HG03457 (cell line): Measurements from ENCODE around the gene CDK17.
"Not testable (repeated sequence)": the region's sequence is repeated elsewhere in the genome, so short reads cannot be mapped to it uniquely, and the experiment has no call there.

Experiments
- ATAC-seq: cut with Tn5 transposase; IDR thresholded peaks from one replicate; pipeline ENCODE4 v1.9.1; 2021; ENCODE audit warnings: moderate number of reproducible peaks; ENCODE audit not compliant: unreplicated experiment

The CDK17 gene

GRCh38 chr12:96323906-96324305 lies 76.3 kb downstream of the CDK17 start:
- ATAC-seq: no peak

DNA sequence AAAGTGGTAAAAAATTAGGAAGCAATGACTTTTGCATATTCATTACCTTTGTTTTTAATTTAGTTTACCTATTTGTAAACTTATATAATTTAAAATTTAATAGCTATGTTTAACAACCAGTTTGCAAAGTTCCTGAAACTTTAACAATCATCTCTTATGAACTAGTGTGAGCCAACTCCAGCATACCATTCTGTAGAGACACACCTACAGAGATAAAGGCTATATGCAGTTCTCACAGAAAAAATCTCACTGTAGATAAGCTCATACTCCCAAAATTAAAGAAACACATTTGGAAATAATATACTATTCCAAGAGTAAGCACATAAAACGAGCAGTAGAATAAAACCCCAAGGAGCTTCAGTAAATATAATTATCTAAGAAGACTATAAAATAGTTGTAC lies 77.5 kb downstream of the CDK17 start:
- no peak for ATAC-seq

- no peak for ATAC-seq
Observed at GRCh38 chr12:96321941-96322340, 78.3 kb downstream of the CDK17 start.

DNA sequence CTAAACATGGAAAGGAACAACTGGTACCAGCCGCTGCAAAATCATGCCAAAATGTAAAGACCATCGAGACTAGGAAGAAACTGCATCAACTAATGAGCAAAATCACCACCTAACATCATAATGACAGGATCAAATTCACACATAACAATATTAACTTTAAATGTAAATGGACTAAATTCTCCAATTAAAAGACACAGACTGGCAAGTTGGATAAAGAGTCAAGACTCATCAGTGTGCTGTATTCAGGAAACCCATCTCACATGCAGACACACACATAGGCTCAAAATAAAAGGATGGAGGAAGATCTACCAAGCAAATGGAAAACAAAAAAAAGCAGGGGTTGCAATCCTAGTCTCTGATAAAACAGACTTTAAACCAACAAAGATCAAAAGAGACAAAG lies 82.4 kb downstream of the CDK17 start:
- ATAC-seq: not testable (repeated sequence)

DNA sequence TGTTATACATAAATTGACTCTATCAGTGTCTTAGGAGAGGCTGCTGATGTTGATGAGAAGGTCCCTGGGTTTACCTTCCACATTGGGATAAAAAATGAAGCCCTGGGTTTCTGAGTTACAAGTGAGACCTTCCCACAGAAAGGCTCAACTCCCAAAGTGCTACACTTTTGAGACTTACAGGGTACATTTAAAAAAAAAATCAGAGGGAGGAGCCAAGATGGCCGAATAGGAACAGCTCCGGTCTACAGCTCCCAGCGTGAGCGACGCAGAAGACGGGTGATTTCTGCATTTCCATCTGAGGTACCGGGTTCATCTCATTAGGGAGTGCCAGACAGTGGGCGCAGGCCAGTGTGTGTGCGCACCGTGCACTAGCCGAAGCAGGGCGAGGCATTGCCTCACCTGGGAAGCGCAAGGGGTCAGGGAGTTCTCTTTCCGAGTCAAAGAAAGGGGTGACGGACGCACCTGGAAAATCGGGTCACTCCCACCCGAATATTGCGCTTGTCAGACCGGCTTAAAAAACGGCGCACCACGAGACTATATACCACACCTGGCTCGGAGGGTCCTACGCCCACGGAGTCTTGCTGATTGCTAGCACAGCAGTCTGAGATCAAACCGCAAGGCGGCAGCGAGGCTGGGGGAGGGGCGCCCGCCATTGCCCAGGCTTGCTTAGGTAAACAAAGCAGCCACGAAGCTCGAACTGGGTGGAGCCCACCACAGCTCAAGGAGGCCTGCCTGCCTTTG lies 84.3 kb downstream of the CDK17 start:
- not testable (repeated sequence) for ATAC-seq

DNA sequence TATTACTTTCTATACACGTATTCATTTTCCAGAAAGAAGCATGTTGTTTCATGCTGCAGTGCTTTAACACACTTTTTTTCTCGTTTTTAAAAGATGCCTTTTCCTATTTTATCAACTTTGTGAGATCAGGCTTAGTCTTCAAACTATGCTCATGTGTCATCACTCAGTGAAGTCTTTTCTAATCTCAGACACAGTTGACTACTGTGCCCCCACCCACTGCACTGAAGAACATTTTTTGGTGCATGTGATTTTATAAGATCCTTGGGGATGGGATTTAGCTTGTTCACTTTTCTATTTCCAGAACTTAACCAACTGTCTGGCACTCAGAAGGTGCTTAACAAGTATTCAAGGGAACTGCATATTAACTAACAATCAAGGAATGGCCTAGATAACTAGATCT lies 85.5 kb downstream of the CDK17 start:
- ATAC-seq: no peak

- no peak for ATAC-seq
Observed at GRCh38 chr12:96313606-96314005, 86.6 kb downstream of the CDK17 start.

GRCh38 chr12:96311191-96311590 lies 89.0 kb downstream of the CDK17 start:
- ATAC-seq: no peak

DNA sequence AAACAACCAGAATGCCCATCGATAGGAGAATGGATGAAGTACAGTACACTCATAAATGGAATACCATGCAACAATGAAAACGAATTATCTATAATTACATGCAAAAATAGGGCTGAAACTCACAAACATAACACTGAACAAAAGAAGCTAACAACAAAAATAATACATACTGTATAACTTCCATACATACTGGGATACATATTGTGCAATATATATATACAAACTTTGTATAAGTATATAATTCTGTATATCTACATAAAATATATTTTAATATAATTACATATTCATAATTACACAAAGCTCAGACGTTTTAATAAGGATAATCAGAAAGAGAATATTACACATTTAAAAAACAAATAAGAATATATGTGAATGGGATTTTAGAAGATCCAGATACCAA lies 90.2 kb downstream of the CDK17 start:
- no peak for ATAC-seq

DNA sequence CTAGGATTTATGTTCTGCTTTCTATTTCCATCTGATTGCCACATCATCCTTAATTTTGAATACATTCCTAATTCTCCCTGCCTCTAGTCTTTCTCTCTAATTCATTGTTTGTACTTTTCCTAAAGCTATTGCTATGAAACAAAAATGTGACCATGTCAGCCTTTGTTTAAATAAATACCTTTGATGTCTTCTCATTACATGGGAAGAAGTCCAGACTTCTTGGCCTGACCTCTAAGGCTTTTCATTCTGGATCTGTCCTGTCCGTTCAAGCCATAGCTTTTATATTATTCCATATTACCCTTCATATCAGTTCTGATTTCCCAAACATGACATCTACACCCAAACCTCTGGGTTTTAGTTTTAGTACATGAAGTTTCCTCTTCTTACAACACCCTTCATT lies 91.4 kb downstream of the CDK17 start:
- no peak for ATAC-seq

DNA sequence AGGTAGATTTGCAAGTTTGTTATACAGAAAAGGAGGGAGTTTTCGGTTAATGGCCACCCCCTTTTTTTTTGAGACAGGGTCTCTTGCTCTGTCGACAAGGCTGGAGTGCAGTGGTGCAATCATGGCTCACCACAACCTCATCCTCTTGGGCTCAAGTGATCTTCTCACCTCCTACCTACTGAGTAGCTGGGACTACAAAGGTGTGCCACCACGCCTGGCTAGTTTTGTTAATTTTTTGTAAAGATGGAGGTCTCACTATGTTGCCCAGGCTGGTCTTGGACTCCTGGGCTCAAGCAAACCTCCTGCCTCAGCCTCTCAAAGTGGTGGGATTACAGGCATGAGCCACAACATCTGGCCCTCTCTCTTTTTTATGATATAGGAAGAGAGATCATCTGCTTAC lies 94.6 kb downstream of the CDK17 start:
- no peak for ATAC-seq

DNA sequence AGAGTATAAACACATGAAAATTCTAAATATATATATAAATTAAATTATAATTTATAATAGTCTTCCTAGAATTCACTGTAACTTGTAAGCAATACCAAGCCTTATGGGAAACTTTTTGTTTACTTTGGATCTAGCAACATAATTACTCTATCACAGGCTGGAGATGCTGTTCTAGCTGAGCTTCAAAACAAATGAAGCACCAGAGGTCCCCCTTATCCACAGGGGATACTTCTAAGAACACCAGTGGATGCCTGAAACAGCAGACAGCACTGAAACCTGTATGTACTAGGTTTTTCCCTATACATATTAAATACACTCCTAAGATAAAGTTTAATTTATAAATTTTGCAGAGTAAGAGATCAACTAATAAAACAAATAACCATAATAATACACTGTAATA lies 96.6 kb downstream of the CDK17 start:
- no peak for ATAC-seq

- no peak for ATAC-seq
Observed at GRCh38 chr12:96302687-96303310, 97.4 kb downstream of the CDK17 start.

DNA sequence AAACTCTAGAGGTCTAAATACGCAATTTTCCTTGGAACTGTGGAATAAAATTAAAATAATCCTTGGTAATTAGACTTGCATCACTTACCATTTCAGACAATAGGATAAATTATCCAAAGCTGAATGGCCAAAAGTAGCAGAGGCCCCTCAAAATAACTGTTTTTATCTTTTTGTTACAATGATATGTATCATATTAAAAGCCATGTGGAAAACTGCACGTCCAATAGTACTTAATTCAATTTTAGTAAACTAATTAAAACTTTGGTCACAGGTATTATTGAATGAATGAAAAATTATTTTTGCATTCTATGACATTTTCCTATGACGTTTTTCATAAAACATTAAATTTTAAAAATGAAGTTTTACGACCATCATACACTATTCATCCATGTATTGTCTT lies 98.5 kb downstream of the CDK17 start:
- no peak for ATAC-seq

DNA sequence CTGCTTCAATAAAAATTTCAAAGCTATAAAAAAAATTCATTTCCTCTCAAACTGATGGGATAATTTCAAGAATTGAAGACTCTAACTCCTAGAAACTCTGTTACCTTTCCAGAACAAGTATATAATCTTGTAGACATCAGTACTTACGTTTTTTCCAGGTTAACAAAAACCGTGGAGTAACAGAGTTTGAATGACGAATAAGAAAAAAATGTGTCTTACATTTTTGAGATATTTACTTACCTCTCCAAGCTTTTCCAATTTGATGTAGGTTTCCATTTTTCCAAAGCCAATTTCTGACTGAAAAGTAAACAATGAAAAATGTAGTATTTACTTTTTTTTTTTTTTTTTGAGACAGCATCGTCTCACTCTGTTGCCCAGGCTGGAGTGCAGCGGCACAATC lies 100.2 kb downstream of the CDK17 start:
- no peak for ATAC-seq

DNA sequence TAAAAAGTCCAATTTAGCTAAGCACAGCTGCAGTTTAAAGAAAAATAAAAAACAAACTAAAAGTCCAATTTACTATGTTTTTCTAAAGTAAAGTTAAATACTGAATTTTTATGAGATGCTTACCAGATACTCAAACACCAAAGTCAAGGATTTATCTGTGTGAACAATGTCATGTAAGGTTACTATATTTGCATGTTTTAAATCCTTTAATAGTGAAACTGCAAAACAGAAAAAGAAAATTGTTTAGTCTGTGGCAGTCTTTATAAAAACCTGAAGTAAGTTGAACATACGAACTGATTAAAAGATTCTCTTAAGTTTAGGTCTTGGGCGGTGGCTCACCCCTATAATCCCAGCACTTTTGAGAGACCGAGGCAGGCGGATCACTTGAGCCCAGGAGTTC lies 102.7 kb downstream of the CDK17 start:
- no peak for ATAC-seq

DNA sequence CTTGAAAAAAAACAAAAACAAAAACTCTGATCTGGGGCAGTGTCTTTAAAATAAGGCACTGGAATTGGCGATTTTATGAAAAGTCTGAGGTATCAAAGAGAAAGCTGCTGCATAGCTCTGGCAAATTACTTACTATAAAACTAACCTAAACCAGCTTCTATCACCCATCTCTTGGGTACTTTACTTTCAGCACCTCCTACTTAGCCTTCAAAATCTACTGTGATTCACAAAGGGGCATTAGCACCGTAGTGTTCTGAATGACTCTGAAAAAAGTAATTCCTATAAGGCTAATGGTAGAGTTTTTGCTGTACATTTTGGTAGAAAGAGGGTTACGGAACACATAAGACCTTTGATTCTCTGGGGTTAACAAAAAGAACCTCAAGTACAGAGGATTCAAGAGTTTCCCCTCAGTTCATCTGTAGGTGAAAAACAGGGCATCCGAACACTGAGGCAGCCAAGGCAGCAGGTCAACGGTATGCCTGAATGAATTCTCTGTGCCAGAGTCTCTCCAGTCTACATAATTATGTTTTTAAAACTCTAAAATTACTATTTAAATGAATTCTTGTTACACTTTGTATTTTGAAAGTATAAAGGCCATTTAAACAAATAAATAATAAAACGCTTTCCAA lies 104.6 kb downstream of the CDK17 start:
- ATAC-seq: no peak

DNA sequence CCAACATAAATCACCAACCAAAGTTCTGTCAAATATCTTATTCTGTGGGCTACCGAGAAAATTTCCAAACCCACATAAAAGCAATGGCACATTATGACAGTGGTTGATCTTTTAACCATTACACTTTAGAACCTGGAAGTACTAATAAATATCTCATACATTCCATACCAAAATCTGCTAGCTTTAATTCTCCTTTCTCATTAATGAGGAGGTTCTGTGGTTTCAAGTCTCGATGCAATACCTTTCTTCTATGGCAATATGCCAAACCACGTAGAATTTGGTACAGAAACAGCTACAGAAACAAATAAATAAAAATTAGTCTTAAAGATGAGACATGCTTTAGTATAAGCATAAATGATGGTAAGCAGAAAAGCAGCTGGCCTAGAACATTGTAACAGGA lies 105.4 kb downstream of the CDK17 start:
- no peak for ATAC-seq

DNA sequence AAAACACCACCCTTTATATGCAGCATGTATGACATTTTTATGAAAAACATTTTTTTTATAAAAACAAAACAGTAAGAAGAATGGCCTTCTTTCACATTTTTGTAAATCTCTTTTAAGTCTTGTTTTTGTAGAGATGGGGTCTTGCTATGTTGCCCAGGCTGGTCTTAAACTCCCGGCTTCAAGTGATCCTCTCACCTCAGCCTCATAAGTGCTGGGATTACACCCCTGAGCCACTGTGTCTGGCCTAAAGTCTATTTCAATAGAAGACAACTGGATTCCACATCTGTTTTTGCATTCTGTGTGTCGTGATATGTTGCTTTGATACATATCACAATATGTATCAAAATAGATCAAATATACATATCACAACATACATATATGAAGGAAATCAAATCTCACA lies 107.1 kb downstream of the CDK17 start:
- ATAC-seq: no peak

- no peak for ATAC-seq
Observed at GRCh38 chr12:96289067-96289466, 111.2 kb downstream of the CDK17 start.

DNA sequence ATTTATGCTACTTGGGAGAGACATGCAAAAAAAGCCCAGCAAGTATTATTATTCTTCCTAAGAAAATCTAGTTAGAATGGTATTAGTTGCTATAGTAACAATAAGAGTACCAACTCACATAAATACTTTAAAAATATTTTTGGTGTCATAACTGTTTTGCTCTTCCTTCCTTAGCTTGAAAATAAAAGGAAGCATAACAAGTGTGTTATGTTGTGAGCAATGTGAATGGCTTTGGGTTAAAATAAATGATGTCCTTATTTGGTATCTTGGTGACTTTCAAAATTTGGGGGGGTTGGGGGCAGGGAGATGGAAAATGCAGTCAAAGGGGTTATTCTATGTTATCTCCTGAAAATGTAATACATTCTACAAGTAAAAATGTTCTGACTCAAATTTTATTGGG lies 115.1 kb downstream of the CDK17 start:
- no peak for ATAC-seq

GRCh38 chr12:96274331-96274730 lies 125.9 kb downstream of the CDK17 start:
- ATAC-seq: no peak
